Uterus (tissue), 2 donors: ENCODE data around the gene CAMKK2.
A peak's percentile ranks its signal among the peaks of the same experiment; 100 is the strongest.

Experiments
- POLR2A ChIP-seq, 2 donors: fragments of 450-650 bp; IDR thresholded peaks; one replicate each; pipeline ENCODE4 v1.6.1; 2016; ENCODE audit warnings: antibody characterized with exemption in 2 of 2, mild to moderate bottlenecking in 1 of 2, moderate library complexity in 1 of 2
- TF ChIP-seq, protein P1 (sequence below), 4 experiments: fragments of 200-600 bp in 2 of 4; fragments of 450-650 bp in 2 of 4; sonication (generic) in 2 of 4; IDR thresholded peaks; one replicate each; pipeline ENCODE4 v1.5.1; 2016 to 2019; ENCODE audit warnings: antibody characterized with exemption in 4 of 4, mild to moderate bottlenecking in 2 of 4, moderate library complexity in 1 of 4

- TF ChIP-seq, protein P1, sequence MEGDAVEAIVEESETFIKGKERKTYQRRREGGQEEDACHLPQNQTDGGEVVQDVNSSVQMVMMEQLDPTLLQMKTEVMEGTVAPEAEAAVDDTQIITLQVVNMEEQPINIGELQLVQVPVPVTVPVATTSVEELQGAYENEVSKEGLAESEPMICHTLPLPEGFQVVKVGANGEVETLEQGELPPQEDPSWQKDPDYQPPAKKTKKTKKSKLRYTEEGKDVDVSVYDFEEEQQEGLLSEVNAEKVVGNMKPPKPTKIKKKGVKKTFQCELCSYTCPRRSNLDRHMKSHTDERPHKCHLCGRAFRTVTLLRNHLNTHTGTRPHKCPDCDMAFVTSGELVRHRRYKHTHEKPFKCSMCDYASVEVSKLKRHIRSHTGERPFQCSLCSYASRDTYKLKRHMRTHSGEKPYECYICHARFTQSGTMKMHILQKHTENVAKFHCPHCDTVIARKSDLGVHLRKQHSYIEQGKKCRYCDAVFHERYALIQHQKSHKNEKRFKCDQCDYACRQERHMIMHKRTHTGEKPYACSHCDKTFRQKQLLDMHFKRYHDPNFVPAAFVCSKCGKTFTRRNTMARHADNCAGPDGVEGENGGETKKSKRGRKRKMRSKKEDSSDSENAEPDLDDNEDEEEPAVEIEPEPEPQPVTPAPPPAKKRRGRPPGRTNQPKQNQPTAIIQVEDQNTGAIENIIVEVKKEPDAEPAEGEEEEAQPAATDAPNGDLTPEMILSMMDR (IDR thresholded peaks at IDR 0.05), result peak; percentile 74 to 81 (median 78)
- TF ChIP-seq POLR2A (IDR thresholded peaks at IDR 0.05), result no peak
Measured at GRCh38 chr12:121334513-121335343, 38.2 kb upstream of the CAMKK2 start.
